Measurements from ENCODE around the gene CEMIP. TPM values are rescaled to one million over a fixed set of nuclear protein-coding genes. Genes with fewer than 3 reads are reported as not detected.

CEMIP gene
- total RNA-seq, 1 donor, result 0.21 TPM

DNA sequence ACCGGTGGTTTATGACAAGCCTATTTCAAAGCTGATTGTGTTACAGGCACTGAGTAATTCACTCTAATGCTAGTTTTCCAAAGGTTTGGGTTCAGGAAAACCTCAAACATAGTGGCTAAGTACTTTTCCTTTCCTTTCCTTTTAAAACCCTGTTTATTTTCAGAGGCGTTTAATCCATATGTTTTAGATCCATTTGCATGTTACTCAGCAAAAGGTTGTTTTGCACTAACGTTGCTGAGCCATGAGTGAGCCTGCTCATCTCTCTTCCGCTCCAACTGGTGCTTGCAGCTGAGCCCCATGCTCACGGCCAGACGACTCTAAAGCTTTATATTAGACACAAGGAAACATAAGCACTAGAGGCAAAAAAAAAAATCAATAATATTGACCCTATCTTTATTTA, 9.4 kb downstream of the CEMIP start:
- Histone ChIP-seq H3K9me3 (ENCODE audit: low read depth, low read length) (no peaks in the 10 kb centered on the region), H3K4me3 (ENCODE audit: low read length) (no peak overlapping the region), H3K4me1 (ENCODE audit: insufficient read depth, low read length) (peaks cover 28% of the 10 kb centered on the region), H3K27me3 (ENCODE audit: insufficient read depth, low read length) (peaks cover 7% of the 10 kb centered on the region)

DNA sequence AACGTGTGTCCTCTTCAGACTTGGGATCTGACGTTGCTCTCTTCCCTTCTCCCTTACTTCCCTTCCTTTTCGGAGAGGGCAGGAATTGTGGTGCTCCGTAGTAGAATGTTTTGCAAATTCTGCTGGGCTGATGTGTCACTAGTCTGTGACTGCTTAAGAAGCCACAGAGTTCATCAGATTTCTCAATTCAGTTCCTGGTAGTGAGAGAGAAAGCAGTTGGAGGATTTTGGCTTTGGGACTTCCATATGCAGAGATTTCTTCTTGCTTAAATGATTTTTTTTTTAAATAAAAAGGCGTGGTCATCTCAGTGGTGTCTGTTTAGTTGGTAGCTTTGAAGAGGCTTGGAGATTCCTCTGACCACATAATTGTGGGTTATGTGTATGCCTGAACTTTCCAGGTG, 10.1 kb downstream of the CEMIP start:
- Histone ChIP-seq H3K27me3 (ENCODE audit: insufficient read depth, low read length) (peaks cover 3% of the 10 kb centered on the region), H3K9me3 (ENCODE audit: low read depth, low read length) (no peaks in the 10 kb centered on the region), H3K4me3 (ENCODE audit: low read length) (no peak overlapping the region), H3K4me1 (ENCODE audit: insufficient read depth, low read length) (peaks cover 28% of the 10 kb centered on the region)

DNA sequence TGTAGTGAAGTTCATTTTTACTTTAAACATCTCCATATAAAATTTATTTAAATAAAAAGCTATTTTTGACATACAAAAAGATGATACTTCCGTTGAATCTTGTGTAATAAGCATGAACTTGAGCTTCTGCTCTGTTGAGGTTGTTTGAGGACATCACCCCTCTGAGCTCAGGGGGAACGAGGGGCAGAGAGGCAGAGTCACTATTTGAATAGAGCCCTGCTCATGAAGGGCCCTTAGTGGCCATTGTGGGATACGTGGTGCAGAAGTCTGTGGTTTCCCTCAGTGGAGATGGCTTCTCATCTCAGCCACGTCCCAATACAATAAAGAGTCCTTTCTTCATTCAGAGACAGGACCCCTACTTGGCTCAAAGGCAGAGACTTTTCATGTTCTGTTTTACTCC, 10.6 kb downstream of the CEMIP start:
- H3K27me3 ChIP-seq (ENCODE audit: insufficient read depth, low read length), result no peaks in the 10 kb centered on the region
- no peaks in the 10 kb centered on the region for H3K9me3 ChIP-seq (ENCODE audit: low read depth, low read length)
- H3K4me3 ChIP-seq (ENCODE audit: low read length), result no peak overlapping the region

DNA sequence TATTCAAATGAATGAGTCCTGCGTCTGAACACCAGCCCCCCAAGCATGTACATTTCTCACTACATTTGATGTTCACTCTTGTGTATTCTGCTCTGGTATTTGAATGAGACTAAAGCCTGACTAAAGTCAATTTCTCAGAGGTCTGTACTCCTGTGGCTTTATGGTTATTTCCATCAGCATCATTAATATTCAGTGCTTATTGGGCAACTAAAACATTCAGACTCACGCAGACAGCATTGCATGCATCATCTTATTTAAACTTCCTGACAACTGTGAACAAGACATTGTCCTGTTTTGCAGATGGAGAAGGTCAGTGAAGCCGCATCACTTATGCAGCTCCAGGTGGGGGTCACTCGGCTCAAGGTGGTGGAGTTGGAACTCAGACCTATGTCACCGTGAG, 11.1 kb downstream of the CEMIP start:
- no peaks in the 10 kb centered on the region for H3K9me3 ChIP-seq (ENCODE audit: low read depth, low read length)
- H3K4me3 ChIP-seq (ENCODE audit: low read length), result no peak overlapping the region
- no peaks in the 10 kb centered on the region for H3K27me3 ChIP-seq (ENCODE audit: insufficient read depth, low read length)
- H3K4me1 ChIP-seq (ENCODE audit: insufficient read depth, low read length), result peaks cover 28% of the 10 kb centered on the region

More for the DNA sequence above, 10.6 kb downstream of the CEMIP start:
- peaks cover 28% of the 10 kb centered on the region for H3K4me1 ChIP-seq (ENCODE audit: insufficient read depth, low read length)

DNA sequence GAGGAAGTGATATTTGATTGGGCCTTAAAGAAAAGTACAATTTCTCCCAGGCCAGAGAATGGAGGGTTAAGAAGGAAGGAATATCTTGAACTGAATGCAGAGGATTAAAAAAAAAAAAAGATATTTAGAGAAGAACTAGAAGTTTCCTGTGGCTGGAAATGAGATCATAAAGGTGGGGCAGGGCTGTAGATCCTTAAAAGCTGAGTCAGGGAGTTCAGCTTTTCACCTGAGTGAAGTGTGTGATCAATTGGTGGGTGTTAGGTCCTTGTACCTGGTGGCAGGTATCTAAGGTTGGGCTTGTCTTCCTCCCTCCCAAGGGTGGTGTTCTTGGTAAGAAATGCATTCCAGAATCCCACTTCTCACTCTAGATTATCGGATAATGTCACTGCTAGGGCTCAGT, 11.8 kb downstream of the CEMIP start:
- Histone ChIP-seq H3K27me3 (ENCODE audit: insufficient read depth, low read length) (no peaks in the 10 kb centered on the region), H3K4me1 (ENCODE audit: insufficient read depth, low read length) (peaks cover 28% of the 10 kb centered on the region), H3K4me3 (ENCODE audit: low read length) (no peak overlapping the region), H3K9me3 (ENCODE audit: low read depth, low read length) (no peaks in the 10 kb centered on the region)

DNA sequence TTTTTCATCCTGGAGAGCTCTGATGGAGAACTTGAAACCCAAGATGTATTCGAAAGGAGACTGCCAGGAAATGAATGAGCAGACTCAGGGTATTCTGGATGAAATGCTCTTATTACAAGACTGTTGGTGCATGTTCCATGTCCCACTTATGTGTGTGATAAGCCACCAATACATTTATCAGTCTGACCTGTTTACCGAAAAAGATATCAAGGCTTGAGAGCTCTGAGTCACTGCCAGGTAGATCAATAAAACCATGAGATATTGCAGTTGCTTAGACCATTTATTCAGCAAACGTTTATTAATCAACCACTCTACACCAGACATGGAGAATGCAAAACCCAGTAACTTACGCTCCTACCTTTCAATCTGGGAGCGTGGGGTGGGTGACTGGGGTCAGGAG, 17.2 kb downstream of the CEMIP start:
- Histone ChIP-seq H3K27me3 (ENCODE audit: insufficient read depth, low read length) (no peaks in the 10 kb centered on the region), H3K4me1 (ENCODE audit: insufficient read depth, low read length) (no peaks in the 10 kb centered on the region), H3K4me3 (ENCODE audit: low read length) (no peak overlapping the region), H3K9me3 (ENCODE audit: low read depth, low read length) (no peaks in the 10 kb centered on the region)

GRCh38 chr15:80798911-80799310, 19.7 kb downstream of the CEMIP start:
- H3K4me1 ChIP-seq (ENCODE audit: insufficient read depth, low read length), result no peaks in the 10 kb centered on the region
- no peak overlapping the region for H3K4me3 ChIP-seq (ENCODE audit: low read length)

GRCh38 chr15:80800067-80800466, 20.9 kb downstream of the CEMIP start:
- Histone ChIP-seq H3K4me3 (ENCODE audit: low read length) (no peak overlapping the region), H3K4me1 (ENCODE audit: insufficient read depth, low read length) (no peaks in the 10 kb centered on the region), H3K27me3 (ENCODE audit: insufficient read depth, low read length) (no peaks in the 10 kb centered on the region), H3K9me3 (ENCODE audit: low read depth, low read length) (no peaks in the 10 kb centered on the region)

More at GRCh38 chr15:80798911-80799310, 19.7 kb downstream of the CEMIP start:
- Histone ChIP-seq H3K27me3 (ENCODE audit: insufficient read depth, low read length) (no peaks in the 10 kb centered on the region), H3K9me3 (ENCODE audit: low read depth, low read length) (no peaks in the 10 kb centered on the region)

GRCh38 chr15:80801891-80802680, 22.9 kb downstream of the CEMIP start:
- no peak overlapping the region for H3K4me3 ChIP-seq (ENCODE audit: low read length)
- no peaks in the 10 kb centered on the region for H3K9me3 ChIP-seq (ENCODE audit: low read depth, low read length)
- H3K27me3 ChIP-seq (ENCODE audit: insufficient read depth, low read length), result no peaks in the 10 kb centered on the region
- no peaks in the 10 kb centered on the region for H3K4me1 ChIP-seq (ENCODE audit: insufficient read depth, low read length)

DNA sequence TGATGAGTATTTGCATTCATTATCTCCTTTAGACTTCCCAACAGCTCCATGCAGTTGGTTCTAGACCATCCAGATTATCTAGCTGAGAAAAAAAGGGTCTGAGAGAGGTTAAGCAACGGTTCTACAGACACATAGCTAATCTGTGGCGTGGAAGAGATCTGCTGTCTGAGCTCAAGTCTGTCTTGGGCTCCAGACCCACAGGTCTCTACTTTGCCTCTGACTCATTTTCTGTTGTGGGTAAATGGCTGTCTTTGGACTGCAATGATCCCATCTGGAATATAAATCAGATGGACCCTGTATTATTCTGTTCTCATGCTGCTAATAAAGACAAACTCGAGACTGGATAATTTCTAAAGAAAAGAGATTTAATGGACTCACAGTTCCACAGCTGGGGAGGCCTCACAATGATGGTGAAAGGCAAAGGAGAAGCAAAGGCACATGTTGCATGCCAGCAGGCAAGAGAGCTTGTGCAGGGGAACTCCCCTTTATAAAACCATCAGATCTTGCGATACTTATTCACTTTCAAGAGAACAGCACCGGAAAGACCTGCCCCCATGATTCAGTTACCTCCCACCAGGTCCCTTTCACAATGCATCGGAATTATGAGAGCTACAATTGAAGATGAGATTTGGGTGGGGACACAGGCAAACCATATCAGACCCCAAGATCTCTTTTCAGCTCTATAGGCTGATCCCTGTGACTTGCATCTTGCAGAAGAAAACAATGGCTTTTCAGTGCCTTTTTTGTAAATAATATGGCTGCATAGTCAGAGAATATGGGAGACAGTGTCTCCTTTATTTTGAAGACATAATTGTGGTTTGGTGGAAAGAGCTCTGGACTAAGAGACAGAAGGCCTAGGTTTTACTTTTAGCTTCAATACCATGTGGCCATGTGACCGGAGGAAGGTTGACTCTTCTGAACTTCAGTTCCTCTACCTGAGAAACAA, 24.7 kb downstream of the CEMIP start:
- Histone ChIP-seq H3K4me1 (ENCODE audit: insufficient read depth, low read length) (no peaks in the 10 kb centered on the region), H3K27me3 (ENCODE audit: insufficient read depth, low read length) (no peaks in the 10 kb centered on the region), H3K9me3 (ENCODE audit: low read depth, low read length) (no peaks in the 10 kb centered on the region), H3K4me3 (ENCODE audit: low read length) (no peak overlapping the region)

- H3K9me3 ChIP-seq (ENCODE audit: low read depth, low read length), result no peaks in the 10 kb centered on the region
- H3K27me3 ChIP-seq (ENCODE audit: insufficient read depth, low read length), result no peaks in the 10 kb centered on the region
- no peak overlapping the region for H3K4me3 ChIP-seq (ENCODE audit: low read length)
- H3K4me1 ChIP-seq (ENCODE audit: insufficient read depth, low read length), result no peaks in the 10 kb centered on the region
These were observed 25.9 kb downstream of the CEMIP start for GRCh38 chr15:80804970-80805495.

DNA sequence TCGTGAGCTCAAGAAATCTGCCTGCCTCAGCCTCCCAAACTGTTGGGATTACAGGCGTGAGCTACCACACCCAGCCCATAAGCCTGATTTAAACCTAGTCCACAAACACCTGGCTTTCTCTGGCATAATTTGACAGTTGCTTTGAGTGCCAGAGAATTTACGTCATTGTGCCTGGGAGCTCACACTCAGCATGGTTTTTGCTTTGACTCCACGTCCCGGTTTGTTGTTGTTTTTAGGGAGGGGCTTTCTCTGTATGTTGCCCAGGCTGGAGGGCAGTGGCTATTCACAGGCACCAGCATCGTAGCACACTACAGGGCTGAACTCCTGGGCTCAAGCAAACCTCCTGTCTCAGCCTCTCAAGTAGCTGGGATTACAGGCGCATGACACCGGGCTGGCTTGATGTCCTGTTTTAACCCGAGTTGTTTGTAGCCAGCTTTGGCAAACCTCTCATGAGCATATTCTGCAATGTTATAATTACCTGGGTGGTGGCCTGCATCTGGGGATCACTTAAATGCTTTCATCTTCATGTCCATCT, 32.7 kb downstream of the CEMIP start:
- Histone ChIP-seq H3K4me1 (ENCODE audit: insufficient read depth, low read length) (no peaks in the 10 kb centered on the region), H3K9me3 (ENCODE audit: low read depth, low read length) (no peaks in the 10 kb centered on the region), H3K27me3 (ENCODE audit: insufficient read depth, low read length) (no peaks in the 10 kb centered on the region), H3K4me3 (ENCODE audit: low read length) (no peak overlapping the region)

- H3K27me3 ChIP-seq (ENCODE audit: insufficient read depth, low read length), result no peaks in the 10 kb centered on the region
- no peaks in the 10 kb centered on the region for H3K4me1 ChIP-seq (ENCODE audit: insufficient read depth, low read length)
These were observed 35.9 kb downstream of the CEMIP start for GRCh38 chr15:80815106-80815505.

DNA sequence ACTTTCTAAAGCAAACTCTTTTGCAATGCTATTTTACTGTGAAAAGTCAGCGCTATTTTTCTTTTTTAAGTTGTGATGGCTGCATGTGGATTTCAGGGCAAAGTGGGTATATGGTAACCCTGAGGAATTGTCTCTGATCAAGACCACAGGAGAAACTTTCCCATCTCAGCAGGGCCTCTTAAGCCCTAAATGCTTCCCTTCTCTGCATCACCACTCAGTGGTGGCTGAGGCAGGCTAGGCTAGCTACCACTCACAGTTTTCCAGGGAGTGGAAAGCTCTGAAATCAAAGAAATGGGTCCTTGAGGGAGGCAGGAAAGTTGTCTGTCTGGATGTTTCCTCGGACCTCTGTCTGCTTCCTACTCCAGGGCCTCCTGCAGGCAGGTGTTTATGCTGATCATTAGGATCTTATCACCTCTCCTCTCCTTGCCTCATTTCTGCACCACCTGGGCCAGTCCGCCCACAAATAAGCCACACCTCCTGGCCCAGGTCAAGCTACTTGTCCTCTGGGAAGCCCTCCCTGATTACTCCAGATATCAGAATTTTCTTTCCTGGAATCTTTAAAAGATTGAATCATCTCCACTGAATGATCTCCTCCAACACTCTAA, 37.0 kb downstream of the CEMIP start:
- H3K27me3 ChIP-seq (ENCODE audit: insufficient read depth, low read length), result no peaks in the 10 kb centered on the region
- H3K4me3 ChIP-seq (ENCODE audit: low read length), result no peak overlapping the region
- H3K9me3 ChIP-seq (ENCODE audit: low read depth, low read length), result no peaks in the 10 kb centered on the region
- no peaks in the 10 kb centered on the region for H3K4me1 ChIP-seq (ENCODE audit: insufficient read depth, low read length)

More at GRCh38 chr15:80815106-80815505, 35.9 kb downstream of the CEMIP start:
- Histone ChIP-seq H3K9me3 (ENCODE audit: low read depth, low read length) (no peaks in the 10 kb centered on the region), H3K4me3 (ENCODE audit: low read length) (no peak overlapping the region)
